SW480 (cell line): ENCODE measurements around the gene TFAP2D.

Experiments used
- DNase-seq: peaks from one replicate; pipeline ENCODE4 v3.0.0-alpha.2; 2016; ENCODE audit warnings: low spot score

The TFAP2D gene

DNA sequence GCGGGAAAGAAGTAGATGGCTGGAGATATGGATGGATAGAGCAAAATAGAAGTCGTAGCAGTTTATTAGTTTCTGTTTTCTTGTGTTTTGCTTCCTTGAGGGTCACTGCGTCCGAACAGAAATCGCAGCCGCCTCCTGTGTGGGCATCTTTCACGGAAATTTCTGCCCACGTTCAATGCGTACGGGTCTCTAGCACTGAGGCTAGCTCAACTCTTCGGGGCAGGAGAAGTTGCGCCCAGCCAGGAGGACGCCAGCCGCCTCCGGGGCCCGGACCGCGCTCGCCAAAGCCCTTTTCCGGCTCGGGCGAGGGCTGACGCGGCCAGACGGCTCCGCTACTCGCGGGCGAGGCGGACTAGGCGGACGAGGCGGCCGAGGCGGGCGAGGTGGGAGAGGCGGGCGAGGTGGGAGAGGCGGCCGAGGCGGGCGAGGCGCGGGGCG, 106.2 kb downstream of the TFAP2D start:
- DNase-seq, result no peak

DNA sequence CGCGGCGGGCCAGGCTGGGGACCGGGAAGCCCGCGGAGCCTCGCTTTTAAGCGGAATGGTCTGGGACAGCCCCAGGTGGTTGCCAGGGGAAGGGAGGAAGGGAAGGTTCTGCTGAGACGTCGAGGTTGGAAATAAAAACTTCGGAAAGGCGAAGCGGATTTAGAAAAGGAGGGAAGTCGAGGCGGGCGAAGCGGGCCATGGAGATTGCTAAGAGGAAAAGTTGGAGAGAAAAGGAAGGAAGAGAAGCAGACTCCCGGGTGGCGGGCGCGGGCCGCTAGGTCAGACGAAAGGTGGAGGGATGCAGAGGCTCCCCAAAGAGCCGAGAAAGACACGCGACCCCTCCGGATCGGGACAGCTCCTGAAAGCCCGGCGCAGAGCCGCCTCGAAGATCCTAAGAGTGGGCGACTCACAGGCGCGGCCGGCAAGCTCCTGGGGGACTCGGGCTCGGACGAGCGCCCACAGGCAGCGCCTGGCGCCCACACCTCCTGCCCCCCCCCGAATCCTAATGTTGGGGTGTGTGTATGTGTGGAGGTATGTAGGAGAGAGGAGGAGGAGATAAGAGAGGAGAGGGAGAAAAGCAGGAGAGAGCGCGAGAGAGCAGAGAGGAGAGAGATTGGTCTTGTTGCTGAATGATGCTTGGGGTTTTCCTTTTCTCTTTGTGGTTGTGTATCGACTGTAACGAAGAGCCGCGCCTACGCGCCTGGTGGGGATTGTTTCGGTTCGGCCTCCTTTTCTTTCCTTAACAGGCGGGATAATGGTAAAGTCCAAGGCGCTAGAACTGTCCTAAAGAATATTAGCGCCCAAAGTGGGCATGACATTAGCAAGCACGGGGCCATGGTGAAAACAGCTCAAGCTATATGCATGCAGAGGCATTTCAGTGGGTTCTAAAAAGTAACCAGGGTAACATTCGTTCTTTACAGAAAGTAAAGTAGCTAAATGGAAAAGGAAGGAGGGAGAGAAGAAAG, 106.9 kb downstream of the TFAP2D start:
- no peak for DNase-seq

DNA sequence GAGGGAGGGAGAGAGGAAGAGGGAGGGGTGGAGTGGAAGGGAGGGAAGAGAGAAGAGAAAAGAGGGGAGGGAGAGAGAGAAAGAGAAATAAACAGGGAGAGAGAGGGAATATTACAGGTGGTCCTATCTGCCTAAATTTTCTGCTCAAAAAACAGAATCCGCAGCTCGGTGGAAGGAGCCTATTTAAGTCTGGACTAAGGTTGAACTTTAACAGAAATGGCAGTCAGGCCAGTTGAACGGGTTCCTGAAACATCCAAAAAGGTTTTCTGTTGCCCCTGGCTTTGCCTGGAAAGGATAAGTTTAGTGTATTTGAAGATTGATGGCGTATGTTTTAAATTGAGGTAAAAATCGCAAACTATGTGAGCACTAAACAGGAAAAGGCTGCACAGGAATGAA, 107.5 kb downstream of the TFAP2D start:
- no peak for DNase-seq

DNA sequence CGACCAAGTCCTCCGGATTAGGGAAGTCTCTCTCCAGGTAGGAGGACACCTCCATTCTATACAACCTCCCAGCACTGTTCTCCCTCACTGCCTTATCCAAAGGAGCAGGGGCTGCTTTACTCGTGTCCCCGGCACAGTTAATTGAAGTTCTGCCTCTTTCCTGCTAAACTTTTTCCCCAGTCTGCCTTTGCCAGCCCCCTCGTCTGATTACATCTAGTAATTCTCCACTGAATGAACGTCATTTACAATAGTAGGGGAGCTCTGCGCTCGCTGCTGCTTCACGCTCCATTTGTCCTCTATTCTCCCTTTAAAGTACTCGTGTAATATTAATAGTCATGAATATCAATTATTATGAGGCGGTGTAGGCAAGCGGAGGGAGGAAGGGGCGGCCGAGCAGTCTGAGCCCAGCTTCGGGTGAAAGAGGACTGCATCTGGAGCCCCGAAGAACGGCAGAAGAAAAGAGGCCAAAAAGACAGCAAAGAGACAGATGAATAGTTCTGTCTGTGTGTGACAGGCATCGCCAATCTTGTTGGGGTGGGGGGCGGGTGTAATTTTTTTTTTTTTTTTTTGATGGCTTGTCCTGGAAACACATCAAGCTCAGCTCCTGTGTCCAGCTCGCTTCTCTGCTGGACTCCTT, 108.2 kb downstream of the TFAP2D start:
- no peak for DNase-seq

DNA sequence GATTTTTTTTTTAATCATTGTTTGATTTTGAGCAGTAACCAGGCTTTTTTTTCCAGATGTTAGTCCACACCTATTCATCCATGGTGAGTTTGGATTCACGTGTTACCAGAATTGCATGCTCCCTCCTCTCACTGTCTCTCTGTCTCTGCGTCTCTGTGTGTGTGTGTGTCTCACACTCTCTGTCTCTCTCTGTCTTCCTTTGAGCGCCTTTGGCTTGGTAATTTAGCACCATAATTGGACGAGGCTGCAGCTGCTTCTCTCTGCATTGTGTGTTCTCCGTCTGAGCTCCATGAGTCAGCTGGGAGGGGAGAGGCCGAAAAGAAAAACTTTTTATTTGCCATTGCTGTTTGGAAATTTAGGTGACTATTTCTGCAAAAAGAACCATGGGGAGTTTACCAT, 108.8 kb downstream of the TFAP2D start:
- no peak for DNase-seq
